ENCODE measurements around the gene NLN.
A peak's percentile ranks its signal among the peaks of the same experiment; 100 is the strongest.

The NLN gene

DNA sequence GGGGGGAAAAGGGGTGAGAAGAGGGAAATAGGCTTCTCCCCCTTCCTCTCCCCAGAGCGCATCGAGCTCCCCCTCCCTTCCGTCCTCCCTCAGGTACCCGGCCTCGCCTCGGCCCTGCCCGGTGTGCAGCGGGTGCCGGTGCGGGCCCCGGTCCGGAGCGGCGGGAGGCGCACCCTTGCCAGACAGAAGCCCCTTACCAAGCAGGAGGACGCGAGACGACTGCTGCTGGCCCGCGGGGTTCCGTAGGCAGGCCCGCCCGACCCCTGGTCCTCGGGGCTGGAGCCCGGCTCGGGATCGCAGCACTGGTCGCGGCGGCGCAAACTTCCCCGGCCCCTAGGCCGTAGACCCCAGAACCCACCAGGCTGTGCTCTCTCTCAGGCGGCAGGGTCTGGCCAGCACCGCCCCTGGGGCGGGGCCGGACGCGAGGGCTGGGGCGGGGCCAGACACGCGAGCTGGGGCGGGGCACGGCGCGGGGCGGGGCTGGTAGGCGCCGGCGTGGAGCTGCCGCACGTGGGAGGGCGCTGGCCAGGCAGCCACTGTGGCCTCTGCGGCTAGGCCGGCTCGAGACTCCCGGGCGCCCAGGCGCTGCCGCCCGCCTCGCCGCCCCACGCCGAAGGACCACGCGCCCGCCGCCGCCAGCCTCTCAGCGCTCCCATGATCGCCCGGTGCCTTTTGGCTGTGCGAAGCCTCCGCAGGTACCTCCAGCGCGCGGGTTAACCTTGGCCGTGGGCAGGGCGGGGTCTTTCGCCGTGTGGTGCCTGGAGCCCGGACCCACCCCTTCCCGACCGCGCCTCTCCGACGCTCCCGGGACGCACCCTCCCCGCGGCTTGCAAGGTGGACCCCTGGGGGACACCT lies at the start of gene NLN, which contains the start of gene SGTB (continued):
- TF ChIP-seq, protein P1, sequence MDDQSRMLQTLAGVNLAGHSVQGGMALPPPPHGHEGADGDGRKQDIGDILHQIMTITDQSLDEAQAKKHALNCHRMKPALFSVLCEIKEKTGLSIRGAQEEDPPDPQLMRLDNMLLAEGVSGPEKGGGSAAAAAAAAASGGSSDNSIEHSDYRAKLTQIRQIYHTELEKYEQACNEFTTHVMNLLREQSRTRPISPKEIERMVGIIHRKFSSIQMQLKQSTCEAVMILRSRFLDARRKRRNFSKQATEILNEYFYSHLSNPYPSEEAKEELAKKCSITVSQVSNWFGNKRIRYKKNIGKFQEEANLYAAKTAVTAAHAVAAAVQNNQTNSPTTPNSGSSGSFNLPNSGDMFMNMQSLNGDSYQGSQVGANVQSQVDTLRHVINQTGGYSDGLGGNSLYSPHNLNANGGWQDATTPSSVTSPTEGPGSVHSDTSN (CRISPR knock-in tag; IDR thresholded peaks at IDR 0.05): no peak
- TF ChIP-seq ZSCAN16 (tag by site-specific recombination; IDR thresholded peaks at IDR 0.05) (no peak), MZF1 (tag by site-specific recombination; IDR thresholded peaks at IDR 0.05; ENCODE audit: borderline replicate concordance) (no peak), HOXC10 (CRISPR knock-in tag; IDR thresholded peaks at IDR 0.05) (0 out of 2 replicates have a peak, but pooled peaks have one; percentile 22), ZNF677 (tag by site-specific recombination; IDR thresholded peaks at IDR 0.05) (0 out of 2 replicates have a peak, but pooled peaks have one; percentile 31), ZNF530 (tag by site-specific recombination; IDR thresholded peaks at IDR 0.05; ENCODE audit: low read depth) (no peak), HOXD13 (CRISPR knock-in tag; IDR thresholded peaks at IDR 0.05; ENCODE audit: borderline replicate concordance) (no peak), ZNF610 (tag by site-specific recombination; IDR thresholded peaks at IDR 0.05; ENCODE audit: borderline replicate concordance) (peak; percentile 69), KLF16 (tag by site-specific recombination; IDR thresholded peaks at IDR 0.05) (no peak), ZNF354C (tag by site-specific recombination; IDR thresholded peaks at IDR 0.05; ENCODE audit: borderline replicate concordance, low read depth) (no peak), ZNF600 (tag by site-specific recombination; IDR thresholded peaks at IDR 0.05) (peak; percentile 96), ZNF658 (tag by site-specific recombination; IDR thresholded peaks at IDR 0.05) (no peak), ZNF324 (tag by site-specific recombination; IDR thresholded peaks at IDR 0.05) (no peak), ZEB2 (tag by site-specific recombination; IDR thresholded peaks at IDR 0.05) (peak; percentile 65; the same call in 1 of the 2 replicates), ZNF132 (tag by site-specific recombination; IDR thresholded peaks at IDR 0.05; ENCODE audit: borderline replicate concordance) (no peak), KLF9 (tag by site-specific recombination; IDR thresholded peaks at IDR 0.05; ENCODE audit: low read depth) (peak; percentile 38; the same call in 1 of the 2 replicates), ZNF404 (tag by site-specific recombination; IDR thresholded peaks at IDR 0.05) (no peak), KLF8 (tag by site-specific recombination; IDR thresholded peaks at IDR 0.05) (peak; percentile 55; the same call in 1 of the 2 replicates), ZFP37 (tag by site-specific recombination; IDR thresholded peaks at IDR 0.05) (peak; percentile 46; the same call in 1 of the 2 replicates), KLF10 (tag by site-specific recombination; IDR thresholded peaks at IDR 0.05) (peak; percentile 77; the same call in 1 of the 2 replicates)
- TF ChIP-seq, protein P2, sequence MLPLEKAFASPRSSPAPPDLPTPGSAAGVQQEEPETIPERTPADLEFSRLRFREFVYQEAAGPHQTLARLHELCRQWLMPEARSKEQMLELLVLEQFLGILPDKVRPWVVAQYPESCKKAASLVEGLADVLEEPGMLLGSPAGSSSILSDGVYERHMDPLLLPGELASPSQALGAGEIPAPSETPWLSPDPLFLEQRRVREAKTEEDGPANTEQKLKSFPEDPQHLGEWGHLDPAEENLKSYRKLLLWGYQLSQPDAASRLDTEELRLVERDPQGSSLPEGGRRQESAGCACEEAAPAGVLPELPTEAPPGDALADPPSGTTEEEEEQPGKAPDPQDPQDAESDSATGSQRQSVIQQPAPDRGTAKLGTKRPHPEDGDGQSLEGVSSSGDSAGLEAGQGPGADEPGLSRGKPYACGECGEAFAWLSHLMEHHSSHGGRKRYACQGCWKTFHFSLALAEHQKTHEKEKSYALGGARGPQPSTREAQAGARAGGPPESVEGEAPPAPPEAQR (tag by site-specific recombination; IDR thresholded peaks at IDR 0.05): 0 out of 2 replicates have a peak, but pooled peaks have one; percentile 28
- TF ChIP-seq, protein P3, sequence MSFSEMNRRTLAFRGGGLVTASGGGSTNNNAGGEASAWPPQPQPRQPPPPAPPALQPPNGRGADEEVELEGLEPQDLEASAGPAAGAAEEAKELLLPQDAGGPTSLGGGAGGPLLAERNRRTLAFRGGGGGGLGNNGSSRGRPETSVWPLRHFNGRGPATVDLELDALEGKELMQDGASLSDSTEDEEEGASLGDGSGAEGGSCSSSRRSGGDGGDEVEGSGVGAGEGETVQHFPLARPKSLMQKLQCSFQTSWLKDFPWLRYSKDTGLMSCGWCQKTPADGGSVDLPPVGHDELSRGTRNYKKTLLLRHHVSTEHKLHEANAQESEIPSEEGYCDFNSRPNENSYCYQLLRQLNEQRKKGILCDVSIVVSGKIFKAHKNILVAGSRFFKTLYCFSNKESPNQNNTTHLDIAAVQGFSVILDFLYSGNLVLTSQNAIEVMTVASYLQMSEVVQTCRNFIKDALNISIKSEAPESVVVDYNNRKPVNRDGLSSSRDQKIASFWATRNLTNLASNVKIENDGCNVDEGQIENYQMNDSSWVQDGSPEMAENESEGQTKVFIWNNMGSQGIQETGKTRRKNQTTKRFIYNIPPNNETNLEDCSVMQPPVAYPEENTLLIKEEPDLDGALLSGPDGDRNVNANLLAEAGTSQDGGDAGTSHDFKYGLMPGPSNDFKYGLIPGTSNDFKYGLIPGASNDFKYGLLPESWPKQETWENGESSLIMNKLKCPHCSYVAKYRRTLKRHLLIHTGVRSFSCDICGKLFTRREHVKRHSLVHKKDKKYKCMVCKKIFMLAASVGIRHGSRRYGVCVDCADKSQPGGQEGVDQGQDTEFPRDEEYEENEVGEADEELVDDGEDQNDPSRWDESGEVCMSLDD (tag by site-specific recombination; IDR thresholded peaks at IDR 0.05): no peak
- TF ChIP-seq, protein P4, sequence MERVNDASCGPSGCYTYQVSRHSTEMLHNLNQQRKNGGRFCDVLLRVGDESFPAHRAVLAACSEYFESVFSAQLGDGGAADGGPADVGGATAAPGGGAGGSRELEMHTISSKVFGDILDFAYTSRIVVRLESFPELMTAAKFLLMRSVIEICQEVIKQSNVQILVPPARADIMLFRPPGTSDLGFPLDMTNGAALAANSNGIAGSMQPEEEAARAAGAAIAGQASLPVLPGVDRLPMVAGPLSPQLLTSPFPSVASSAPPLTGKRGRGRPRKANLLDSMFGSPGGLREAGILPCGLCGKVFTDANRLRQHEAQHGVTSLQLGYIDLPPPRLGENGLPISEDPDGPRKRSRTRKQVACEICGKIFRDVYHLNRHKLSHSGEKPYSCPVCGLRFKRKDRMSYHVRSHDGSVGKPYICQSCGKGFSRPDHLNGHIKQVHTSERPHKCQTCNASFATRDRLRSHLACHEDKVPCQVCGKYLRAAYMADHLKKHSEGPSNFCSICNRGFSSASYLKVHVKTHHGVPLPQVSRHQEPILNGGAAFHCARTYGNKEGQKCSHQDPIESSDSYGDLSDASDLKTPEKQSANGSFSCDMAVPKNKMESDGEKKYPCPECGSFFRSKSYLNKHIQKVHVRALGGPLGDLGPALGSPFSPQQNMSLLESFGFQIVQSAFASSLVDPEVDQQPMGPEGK (tag by site-specific recombination; IDR thresholded peaks at IDR 0.05): peak; percentile 63; the same call in 1 of the 2 replicates
- TF ChIP-seq, protein P5, sequence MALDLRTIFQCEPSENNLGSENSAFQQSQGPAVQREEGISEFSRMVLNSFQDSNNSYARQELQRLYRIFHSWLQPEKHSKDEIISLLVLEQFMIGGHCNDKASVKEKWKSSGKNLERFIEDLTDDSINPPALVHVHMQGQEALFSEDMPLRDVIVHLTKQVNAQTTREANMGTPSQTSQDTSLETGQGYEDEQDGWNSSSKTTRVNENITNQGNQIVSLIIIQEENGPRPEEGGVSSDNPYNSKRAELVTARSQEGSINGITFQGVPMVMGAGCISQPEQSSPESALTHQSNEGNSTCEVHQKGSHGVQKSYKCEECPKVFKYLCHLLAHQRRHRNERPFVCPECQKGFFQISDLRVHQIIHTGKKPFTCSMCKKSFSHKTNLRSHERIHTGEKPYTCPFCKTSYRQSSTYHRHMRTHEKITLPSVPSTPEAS (tag by site-specific recombination; IDR thresholded peaks at IDR 0.05): 0 out of 2 replicates have a peak, but pooled peaks have one; percentile 19
- TF ChIP-seq, protein P6, sequence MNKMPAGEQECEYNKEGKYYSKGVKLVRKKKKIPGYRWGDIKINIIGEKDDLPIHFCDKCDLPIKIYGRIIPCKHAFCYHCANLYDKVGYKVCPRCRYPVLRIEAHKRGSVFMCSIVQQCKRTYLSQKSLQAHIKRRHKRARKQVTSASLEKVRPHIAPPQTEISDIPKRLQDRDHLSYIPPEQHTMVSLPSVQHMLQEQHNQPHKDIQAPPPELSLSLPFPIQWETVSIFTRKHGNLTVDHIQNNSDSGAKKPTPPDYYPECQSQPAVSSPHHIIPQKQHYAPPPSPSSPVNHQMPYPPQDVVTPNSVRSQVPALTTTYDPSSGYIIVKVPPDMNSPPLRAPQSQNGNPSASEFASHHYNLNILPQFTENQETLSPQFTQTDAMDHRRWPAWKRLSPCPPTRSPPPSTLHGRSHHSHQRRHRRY (tag by site-specific recombination; IDR thresholded peaks at IDR 0.05): no peak
- TF ChIP-seq, protein P7, sequence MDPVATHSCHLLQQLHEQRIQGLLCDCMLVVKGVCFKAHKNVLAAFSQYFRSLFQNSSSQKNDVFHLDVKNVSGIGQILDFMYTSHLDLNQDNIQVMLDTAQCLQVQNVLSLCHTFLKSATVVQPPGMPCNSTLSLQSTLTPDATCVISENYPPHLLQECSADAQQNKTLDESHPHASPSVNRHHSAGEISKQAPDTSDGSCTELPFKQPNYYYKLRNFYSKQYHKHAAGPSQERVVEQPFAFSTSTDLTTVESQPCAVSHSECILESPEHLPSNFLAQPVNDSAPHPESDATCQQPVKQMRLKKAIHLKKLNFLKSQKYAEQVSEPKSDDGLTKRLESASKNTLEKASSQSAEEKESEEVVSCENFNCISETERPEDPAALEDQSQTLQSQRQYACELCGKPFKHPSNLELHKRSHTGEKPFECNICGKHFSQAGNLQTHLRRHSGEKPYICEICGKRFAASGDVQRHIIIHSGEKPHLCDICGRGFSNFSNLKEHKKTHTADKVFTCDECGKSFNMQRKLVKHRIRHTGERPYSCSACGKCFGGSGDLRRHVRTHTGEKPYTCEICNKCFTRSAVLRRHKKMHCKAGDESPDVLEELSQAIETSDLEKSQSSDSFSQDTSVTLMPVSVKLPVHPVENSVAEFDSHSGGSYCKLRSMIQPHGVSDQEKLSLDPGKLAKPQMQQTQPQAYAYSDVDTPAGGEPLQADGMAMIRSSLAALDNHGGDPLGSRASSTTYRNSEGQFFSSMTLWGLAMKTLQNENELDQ (tag by site-specific recombination; IDR thresholded peaks at IDR 0.05; ENCODE audit: low read depth): no peak
